ENCODE results near the gene RCC2.

The RCC2 gene

DNA sequence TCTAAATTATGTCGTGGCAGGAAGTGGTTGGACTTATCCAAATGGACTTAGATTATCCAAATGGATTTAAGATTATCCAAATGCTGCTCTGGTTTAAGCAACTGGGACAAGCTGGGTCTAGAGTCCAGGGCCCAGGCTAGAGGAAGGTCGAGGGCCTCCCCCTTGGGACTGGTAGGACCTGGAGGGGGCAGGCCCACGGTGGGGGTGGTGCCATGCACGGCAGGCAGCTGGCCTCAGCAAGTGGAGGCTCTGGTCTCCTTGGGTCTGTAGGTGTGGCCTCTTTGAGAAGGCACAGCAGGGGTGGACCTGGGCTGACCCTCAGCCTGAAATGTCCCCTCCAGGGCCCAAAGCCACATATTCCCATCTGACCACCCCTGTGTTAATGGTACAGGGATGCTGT is 37.6 kb downstream of the RCC2 start (continued):
- TF ChIP-seq, protein P1, sequence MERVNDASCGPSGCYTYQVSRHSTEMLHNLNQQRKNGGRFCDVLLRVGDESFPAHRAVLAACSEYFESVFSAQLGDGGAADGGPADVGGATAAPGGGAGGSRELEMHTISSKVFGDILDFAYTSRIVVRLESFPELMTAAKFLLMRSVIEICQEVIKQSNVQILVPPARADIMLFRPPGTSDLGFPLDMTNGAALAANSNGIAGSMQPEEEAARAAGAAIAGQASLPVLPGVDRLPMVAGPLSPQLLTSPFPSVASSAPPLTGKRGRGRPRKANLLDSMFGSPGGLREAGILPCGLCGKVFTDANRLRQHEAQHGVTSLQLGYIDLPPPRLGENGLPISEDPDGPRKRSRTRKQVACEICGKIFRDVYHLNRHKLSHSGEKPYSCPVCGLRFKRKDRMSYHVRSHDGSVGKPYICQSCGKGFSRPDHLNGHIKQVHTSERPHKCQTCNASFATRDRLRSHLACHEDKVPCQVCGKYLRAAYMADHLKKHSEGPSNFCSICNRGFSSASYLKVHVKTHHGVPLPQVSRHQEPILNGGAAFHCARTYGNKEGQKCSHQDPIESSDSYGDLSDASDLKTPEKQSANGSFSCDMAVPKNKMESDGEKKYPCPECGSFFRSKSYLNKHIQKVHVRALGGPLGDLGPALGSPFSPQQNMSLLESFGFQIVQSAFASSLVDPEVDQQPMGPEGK (CRISPR knock-in tag; IDR thresholded peaks at IDR 0.05; ENCODE audit: borderline replicate concordance) = no peak
- TF ChIP-seq GLIS3 (CRISPR knock-in tag; IDR thresholded peaks at IDR 0.05) (no peak), OSR1 (CRISPR knock-in tag; IDR thresholded peaks at IDR 0.05) (no peak), RARB (CRISPR knock-in tag; IDR thresholded peaks at IDR 0.05) (no peak), ZNF8 (CRISPR knock-in tag; IDR thresholded peaks at IDR 0.05) (no peak)

DNA sequence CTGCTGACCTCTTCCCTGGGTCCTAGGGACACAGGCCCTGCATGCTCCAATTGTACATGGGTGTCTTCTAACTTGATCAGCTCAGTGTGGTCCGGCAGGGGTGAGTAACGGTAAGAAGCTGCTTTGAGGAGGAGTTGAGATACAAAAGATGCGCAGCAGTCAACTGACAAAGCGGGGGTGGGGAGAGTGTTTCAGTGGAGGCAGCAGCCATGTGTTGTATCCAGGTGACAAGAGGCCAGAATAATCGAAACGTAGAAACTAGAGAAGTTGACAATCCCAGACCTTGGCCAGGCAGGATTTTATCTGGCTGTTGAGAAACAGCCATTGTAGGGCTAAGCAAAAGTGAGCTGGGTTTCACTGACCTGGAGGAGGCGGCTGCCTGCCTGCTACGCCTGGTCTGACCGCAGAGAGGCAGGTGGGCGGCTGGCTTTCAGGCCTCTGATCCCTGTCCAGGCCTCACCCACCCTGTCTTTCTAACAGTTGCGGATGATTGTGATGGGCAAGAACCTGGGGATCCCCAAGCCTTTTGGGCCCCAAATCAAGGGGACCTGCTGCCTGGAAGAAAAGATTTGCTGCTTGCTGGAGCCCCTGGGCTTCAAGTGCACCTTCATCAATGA is 38.6 kb downstream of the RCC2 start:
- ATAC-seq = no peak
- TF ChIP-seq ARNTL (CRISPR knock-in tag; IDR thresholded peaks at IDR 0.05; ENCODE audit: borderline replicate concordance, low read depth) (no peak), BACH2 (CRISPR knock-in tag; IDR thresholded peaks at IDR 0.05; ENCODE audit: borderline replicate concordance) (no peak), PPARA (CRISPR knock-in tag; IDR thresholded peaks at IDR 0.05; ENCODE audit: borderline replicate concordance) (no peak), ZNF70 (CRISPR knock-in tag; IDR thresholded peaks at IDR 0.05) (no peak), RARB (CRISPR knock-in tag; IDR thresholded peaks at IDR 0.05) (no peak), ZFP30 (CRISPR knock-in tag; IDR thresholded peaks at IDR 0.05) (no peak), ISL1 (CRISPR knock-in tag; IDR thresholded peaks at IDR 0.05) (no peak)
- TF ChIP-seq, protein P2, sequence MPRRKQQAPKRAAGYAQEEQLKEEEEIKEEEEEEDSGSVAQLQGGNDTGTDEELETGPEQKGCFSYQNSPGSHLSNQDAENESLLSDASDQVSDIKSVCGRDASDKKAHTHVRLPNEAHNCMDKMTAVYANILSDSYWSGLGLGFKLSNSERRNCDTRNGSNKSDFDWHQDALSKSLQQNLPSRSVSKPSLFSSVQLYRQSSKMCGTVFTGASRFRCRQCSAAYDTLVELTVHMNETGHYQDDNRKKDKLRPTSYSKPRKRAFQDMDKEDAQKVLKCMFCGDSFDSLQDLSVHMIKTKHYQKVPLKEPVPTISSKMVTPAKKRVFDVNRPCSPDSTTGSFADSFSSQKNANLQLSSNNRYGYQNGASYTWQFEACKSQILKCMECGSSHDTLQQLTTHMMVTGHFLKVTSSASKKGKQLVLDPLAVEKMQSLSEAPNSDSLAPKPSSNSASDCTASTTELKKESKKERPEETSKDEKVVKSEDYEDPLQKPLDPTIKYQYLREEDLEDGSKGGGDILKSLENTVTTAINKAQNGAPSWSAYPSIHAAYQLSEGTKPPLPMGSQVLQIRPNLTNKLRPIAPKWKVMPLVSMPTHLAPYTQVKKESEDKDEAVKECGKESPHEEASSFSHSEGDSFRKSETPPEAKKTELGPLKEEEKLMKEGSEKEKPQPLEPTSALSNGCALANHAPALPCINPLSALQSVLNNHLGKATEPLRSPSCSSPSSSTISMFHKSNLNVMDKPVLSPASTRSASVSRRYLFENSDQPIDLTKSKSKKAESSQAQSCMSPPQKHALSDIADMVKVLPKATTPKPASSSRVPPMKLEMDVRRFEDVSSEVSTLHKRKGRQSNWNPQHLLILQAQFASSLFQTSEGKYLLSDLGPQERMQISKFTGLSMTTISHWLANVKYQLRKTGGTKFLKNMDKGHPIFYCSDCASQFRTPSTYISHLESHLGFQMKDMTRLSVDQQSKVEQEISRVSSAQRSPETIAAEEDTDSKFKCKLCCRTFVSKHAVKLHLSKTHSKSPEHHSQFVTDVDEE (CRISPR knock-in tag; IDR thresholded peaks at IDR 0.05) = no peak

DNA sequence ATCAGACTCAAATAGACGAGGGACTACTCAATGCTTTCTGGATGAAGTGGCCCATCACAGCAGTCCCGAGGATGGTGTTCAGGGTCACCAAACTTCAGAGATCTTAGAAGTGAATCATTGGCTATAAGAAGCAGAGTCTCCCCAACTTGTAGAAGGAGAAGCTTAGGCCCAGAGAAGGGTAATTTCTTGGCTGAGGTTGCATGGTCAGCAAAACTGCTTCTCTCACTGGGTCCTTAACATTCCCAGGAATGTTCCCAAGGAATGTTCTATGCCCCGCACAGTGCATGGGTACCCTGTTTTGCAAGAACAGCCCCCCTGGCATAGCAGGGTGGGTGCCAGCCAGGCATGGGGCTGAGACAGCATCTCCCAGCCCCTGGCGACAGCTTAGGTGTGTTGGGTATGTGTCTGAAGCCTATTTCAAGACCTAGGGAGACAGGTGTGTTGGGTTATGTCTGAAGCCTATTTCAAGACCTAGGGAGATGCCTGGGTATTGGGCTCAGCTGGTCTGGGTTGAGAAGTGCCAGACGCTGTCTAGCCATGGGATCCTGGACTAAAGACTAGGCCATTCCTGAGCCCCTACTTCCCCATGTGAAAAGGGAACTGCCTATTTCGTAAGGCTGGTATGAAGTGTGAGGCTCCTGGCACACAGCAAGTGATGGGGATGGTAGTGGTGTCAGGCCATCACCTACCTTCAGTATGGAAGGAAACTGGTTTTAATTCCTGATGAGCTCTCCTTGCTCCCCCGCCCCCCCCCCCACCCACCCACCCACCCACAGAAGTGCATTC is 41.4 kb downstream of the RCC2 start:
- TF ChIP-seq ZFP3 (CRISPR knock-in tag; IDR thresholded peaks at IDR 0.05) (no peak), OSR1 (CRISPR knock-in tag; IDR thresholded peaks at IDR 0.05) (no peak), ARNTL (CRISPR knock-in tag; IDR thresholded peaks at IDR 0.05; ENCODE audit: borderline replicate concordance, low read depth) (no peak), ZC3H10 (CRISPR knock-in tag; IDR thresholded peaks at IDR 0.05) (no peak), ZNF70 (CRISPR knock-in tag; IDR thresholded peaks at IDR 0.05) (no peak), ZFP30 (CRISPR knock-in tag; IDR thresholded peaks at IDR 0.05) (no peak), TCF4 (CRISPR knock-in tag; IDR thresholded peaks at IDR 0.05; ENCODE audit: borderline replicate concordance) (no peak), CSDC2 (CRISPR knock-in tag; IDR thresholded peaks at IDR 0.05) (no peak), BACH2 (CRISPR knock-in tag; IDR thresholded peaks at IDR 0.05; ENCODE audit: borderline replicate concordance) (no peak)
- TF ChIP-seq, protein P3, sequence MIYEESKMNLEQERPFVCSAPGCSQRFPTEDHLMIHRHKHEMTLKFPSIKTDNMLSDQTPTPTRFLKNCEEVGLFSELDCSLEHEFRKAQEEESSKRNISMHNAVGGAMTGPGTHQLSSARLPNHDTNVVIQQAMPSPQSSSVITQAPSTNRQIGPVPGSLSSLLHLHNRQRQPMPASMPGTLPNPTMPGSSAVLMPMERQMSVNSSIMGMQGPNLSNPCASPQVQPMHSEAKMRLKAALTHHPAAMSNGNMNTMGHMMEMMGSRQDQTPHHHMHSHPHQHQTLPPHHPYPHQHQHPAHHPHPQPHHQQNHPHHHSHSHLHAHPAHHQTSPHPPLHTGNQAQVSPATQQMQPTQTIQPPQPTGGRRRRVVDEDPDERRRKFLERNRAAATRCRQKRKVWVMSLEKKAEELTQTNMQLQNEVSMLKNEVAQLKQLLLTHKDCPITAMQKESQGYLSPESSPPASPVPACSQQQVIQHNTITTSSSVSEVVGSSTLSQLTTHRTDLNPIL (CRISPR knock-in tag; IDR thresholded peaks at IDR 0.05; ENCODE audit: low read depth) = no peak
- no peak for ATAC-seq

DNA sequence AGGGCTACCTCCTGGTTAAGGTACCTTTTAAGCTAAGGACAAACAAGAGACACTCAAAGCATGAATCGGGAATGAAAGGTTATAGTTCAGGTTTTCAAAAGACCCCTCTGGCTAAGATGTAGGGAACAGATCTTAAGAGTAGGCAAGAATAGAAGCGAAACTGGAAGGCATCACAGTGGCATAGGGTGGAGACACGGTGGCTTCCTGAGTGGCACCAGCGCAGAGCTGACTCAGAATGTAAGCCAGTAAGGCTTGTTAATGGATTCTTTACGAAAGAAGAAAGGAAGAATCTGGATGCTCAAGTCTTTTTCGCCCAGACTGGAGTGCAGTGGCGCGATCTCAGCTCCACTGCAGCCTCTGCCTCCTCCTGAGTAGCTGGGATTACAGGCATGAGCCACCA is 46.2 kb downstream of the RCC2 start:
- no peak for ATAC-seq

More for the DNA sequence above, 46.2 kb downstream of the RCC2 start:
- TF ChIP-seq TCF4 (CRISPR knock-in tag; IDR thresholded peaks at IDR 0.05; ENCODE audit: borderline replicate concordance) (no peak), ZC3H10 (CRISPR knock-in tag; IDR thresholded peaks at IDR 0.05) (no peak), ZFP30 (CRISPR knock-in tag; IDR thresholded peaks at IDR 0.05) (no peak), ZNF565 (CRISPR knock-in tag; conservative IDR thresholded peaks at IDR 0.05; ENCODE audit: low read depth) (no peak), RARB (CRISPR knock-in tag; IDR thresholded peaks at IDR 0.05) (no peak), ZNF70 (CRISPR knock-in tag; IDR thresholded peaks at IDR 0.05) (no peak), GLIS3 (CRISPR knock-in tag; IDR thresholded peaks at IDR 0.05) (no peak), SNAI2 (CRISPR knock-in tag; IDR thresholded peaks at IDR 0.05) (no peak), ZNF8 (CRISPR knock-in tag; IDR thresholded peaks at IDR 0.05) (no peak), ISL1 (CRISPR knock-in tag; IDR thresholded peaks at IDR 0.05) (no peak), TOX (CRISPR knock-in tag; IDR thresholded peaks at IDR 0.05; ENCODE audit: borderline replicate concordance) (no peak), PPARA (CRISPR knock-in tag; IDR thresholded peaks at IDR 0.05; ENCODE audit: borderline replicate concordance) (no peak), OSR1 (CRISPR knock-in tag; IDR thresholded peaks at IDR 0.05) (no peak), CSDC2 (CRISPR knock-in tag; IDR thresholded peaks at IDR 0.05) (no peak)
- TF ChIP-seq, protein P1 (CRISPR knock-in tag; IDR thresholded peaks at IDR 0.05; ENCODE audit: borderline replicate concordance) = no peak
- TF ChIP-seq, protein P4, sequence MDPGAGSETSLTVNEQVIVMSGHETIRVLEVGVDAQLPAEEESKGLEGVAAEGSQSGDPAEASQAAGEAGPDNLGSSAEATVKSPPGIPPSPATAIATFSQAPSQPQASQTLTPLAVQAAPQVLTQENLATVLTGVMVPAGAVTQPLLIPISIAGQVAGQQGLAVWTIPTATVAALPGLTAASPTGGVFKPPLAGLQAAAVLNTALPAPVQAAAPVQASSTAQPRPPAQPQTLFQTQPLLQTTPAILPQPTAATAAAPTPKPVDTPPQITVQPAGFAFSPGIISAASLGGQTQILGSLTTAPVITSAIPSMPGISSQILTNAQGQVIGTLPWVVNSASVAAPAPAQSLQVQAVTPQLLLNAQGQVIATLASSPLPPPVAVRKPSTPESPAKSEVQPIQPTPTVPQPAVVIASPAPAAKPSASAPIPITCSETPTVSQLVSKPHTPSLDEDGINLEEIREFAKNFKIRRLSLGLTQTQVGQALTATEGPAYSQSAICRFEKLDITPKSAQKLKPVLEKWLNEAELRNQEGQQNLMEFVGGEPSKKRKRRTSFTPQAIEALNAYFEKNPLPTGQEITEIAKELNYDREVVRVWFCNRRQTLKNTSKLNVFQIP (CRISPR knock-in tag; IDR thresholded peaks at IDR 0.05; ENCODE audit: borderline replicate concordance, low read depth) = no peak
- TF ChIP-seq, protein P3 (CRISPR knock-in tag; IDR thresholded peaks at IDR 0.05; ENCODE audit: low read depth) = no peak
